Suprapubic skin (tissue), 4 donors: ENCODE measurements around the gene RPH3AL. TPM values are rescaled to one million over a fixed set of nuclear protein-coding genes. Genes with fewer than 3 reads are reported as not detected.
A peak's percentile ranks its signal among the peaks of the same experiment; 100 is the strongest.

Experiments used
- DNase-seq, 2 donors: peaks; one replicate each; pipeline ENCODE4 v3.0.0-alpha.2; 2019; ENCODE audit warnings: low spot score in 2 of 2
- H3K27ac ChIP-seq: fragments of 200-600 bp; sonication (generic); one replicate; pipeline ENCODE4 v1.5.1; 2019
- H3K27me3 ChIP-seq: fragments of 200-600 bp; sonication (generic); one replicate; pipeline ENCODE4 v1.5.1; 2019
- H3K36me3 ChIP-seq: fragments of 200-600 bp; sonication (generic); one replicate; pipeline ENCODE4 v1.5.1; 2019
- H3K4me1 ChIP-seq: fragments of 200-600 bp; sonication (generic); one replicate; pipeline ENCODE4 v1.5.1; 2019
- H3K4me3 ChIP-seq: fragments of 200-600 bp; sonication (generic); one replicate; pipeline ENCODE4 v1.5.1; 2019; ENCODE audit warnings: mild to moderate bottlenecking
- H3K9me3 ChIP-seq: fragments of 200-600 bp; sonication (generic); one replicate; pipeline ENCODE4 v1.5.1; 2019
- EP300 ChIP-seq: sonication (generic); formaldehyde crosslinking; IDR thresholded peaks from one replicate; pipeline ENCODE4 v1.6.1; 2017; ENCODE audit warnings: antibody characterized with exemption
- POLR2A ChIP-seq, 2 donors: fragments of 450-650 bp; IDR thresholded peaks; one replicate each; pipeline ENCODE4 v1.6.1; 2017; ENCODE audit warnings: antibody characterized with exemption in 2 of 2, mild to moderate bottlenecking in 2 of 2, moderate library complexity in 2 of 2
- POLR2AphosphoS5 ChIP-seq, 3 donors: sonication (generic); formaldehyde crosslinking; IDR thresholded peaks; one replicate each; pipeline ENCODE4 v1.6.1; 2017; ENCODE audit warnings: antibody characterized with exemption in 3 of 3
- WGBS: methylation state at CpG from one replicate; pipeline ENCODE4 v1.1.5; 2018; 5-methylcytosine and 5-hydroxymethylcytosine counted together
- total RNA-seq, 4 donors: library from RNA; depleted of rRNA; stranded (reverse); fragments of >200 nt; gene quantifications; one replicate each; pipeline ENCODE4 v1.1.0, GENCODE V29; 2016
- TF ChIP-seq, protein P1 (sequence below), 2 donors: fragments of 200-600 bp in 1 of 2; fragments of 450-650 bp in 1 of 2; sonication (generic) in 1 of 2; IDR thresholded peaks; one replicate each; pipeline ENCODE4 v1.5.1; 2016 to 2019; ENCODE audit warnings: antibody characterized with exemption in 2 of 2, mild to moderate bottlenecking in 1 of 2, moderate library complexity in 1 of 2

Gene RPH3AL
- total RNA-seq, 4 donors from 2014 or later, result 1.7 to 39.5 (median 10.9) TPM

DNA sequence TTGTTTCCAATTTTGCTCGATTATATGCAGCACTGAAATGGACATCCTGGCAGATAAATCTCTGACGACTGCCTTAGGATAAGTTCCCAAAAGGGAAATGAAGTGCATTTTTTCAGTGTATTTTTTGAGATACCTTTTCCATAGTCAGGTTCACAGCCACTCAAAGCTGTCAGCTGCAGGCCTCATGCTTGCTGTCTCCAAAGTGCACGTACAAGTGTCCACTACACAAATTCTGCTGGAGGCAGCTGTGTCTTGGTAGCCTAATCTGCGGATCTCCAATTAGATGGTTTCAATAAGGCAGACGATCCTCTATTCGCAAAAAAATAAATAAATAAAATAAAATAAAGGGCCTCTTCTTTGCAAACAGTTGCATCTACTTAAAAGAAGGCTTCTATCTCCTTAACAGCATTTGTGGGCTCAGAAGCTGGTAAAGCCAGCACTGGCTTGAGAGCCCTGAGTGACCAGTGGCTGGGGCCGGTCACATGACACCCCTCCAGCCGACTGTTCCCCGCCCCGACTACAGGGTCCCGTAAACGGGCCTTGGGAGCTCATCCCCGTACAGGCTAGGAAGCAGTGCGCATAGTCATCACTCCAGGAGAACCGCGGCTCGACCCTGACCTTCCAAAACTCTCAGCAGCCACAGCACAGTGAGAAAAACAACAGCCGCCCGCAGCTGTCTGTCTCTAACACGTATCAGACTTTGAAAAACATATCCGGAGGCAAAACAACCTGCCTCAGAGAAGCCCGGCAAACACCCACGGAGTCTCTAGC, 18.8 kb downstream of the RPH3AL start:
- TF ChIP-seq, protein P1, sequence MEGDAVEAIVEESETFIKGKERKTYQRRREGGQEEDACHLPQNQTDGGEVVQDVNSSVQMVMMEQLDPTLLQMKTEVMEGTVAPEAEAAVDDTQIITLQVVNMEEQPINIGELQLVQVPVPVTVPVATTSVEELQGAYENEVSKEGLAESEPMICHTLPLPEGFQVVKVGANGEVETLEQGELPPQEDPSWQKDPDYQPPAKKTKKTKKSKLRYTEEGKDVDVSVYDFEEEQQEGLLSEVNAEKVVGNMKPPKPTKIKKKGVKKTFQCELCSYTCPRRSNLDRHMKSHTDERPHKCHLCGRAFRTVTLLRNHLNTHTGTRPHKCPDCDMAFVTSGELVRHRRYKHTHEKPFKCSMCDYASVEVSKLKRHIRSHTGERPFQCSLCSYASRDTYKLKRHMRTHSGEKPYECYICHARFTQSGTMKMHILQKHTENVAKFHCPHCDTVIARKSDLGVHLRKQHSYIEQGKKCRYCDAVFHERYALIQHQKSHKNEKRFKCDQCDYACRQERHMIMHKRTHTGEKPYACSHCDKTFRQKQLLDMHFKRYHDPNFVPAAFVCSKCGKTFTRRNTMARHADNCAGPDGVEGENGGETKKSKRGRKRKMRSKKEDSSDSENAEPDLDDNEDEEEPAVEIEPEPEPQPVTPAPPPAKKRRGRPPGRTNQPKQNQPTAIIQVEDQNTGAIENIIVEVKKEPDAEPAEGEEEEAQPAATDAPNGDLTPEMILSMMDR (IDR thresholded peaks at IDR 0.05), result no peak
- no peak for TF ChIP-seq EP300
- TF ChIP-seq POLR2AphosphoS5 (IDR thresholded peaks at IDR 0.05), result no peak
- TF ChIP-seq POLR2A (IDR thresholded peaks at IDR 0.05), result peak in 1 of 2 donors; percentile 21
- H3K4me1 ChIP-seq, result peaks cover 63% of the 10 kb centered on the region
- H3K27me3 ChIP-seq, result no peaks in the 10 kb centered on the region
- no peaks in the 10 kb centered on the region for H3K36me3 ChIP-seq
- H3K9me3 ChIP-seq, result no peaks in the 10 kb centered on the region
- peak; percentile 72 to 79 for DNase-seq
- peak overlapping the region; percentile 55 for H3K27ac ChIP-seq
- 75% methylated on average over 19 of the region's 23 CpGs for WGBS
- peak overlapping the region; percentile 32 for H3K4me3 ChIP-seq

GRCh38 chr17:332558-333322, 19.9 kb downstream of the RPH3AL start:
- 44% methylated on average over 32 of the region's 34 CpGs for WGBS

DNA sequence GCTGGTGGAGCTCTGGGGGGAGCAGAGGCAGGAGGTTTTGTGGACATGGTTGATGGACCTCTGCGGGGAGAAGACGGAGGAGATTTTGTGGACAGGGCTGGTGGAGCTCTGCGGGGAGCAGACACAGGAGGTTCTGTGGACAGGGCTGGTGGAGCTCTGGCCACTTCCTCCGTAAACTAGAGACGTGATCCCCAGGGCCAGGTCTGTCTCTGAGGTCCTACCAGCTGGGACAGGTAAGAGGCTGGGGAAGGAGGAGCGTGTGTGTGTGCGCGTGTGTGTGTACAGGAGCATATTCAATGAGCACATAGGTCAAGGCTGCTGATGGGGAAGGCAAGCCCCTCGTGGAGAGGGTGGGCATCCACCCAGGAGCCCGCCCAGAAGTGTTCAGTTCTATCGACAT, 20.6 kb downstream of the RPH3AL start:
- peak overlapping the region; percentile 65 for H3K27ac ChIP-seq
- no peaks in the 10 kb centered on the region for H3K27me3 ChIP-seq
- H3K9me3 ChIP-seq, result no peaks in the 10 kb centered on the region
- no peaks in the 10 kb centered on the region for H3K36me3 ChIP-seq
- 61% methylated on average over 11 of the region's 11 CpGs for WGBS
- TF ChIP-seq EP300 (no peak), POLR2AphosphoS5 (IDR thresholded peaks at IDR 0.05) (no peak), POLR2A (IDR thresholded peaks at IDR 0.05) (no peak)
- TF ChIP-seq, protein P1 (IDR thresholded peaks at IDR 0.05), result no peak
- H3K4me3 ChIP-seq, result peak overlapping the region; percentile 40
- H3K4me1 ChIP-seq, result peaks cover 58% of the 10 kb centered on the region
- no peak for DNase-seq

More at GRCh38 chr17:332558-333322, 19.9 kb downstream of the RPH3AL start:
- peak overlapping the region; percentile 65 for H3K27ac ChIP-seq
- no peaks in the 10 kb centered on the region for H3K36me3 ChIP-seq
- no peaks in the 10 kb centered on the region for H3K27me3 ChIP-seq
- peaks cover 58% of the 10 kb centered on the region for H3K4me1 ChIP-seq
- H3K9me3 ChIP-seq, result no peaks in the 10 kb centered on the region
- H3K4me3 ChIP-seq, result peak overlapping the region; percentile 40
- TF ChIP-seq EP300 (no peak), POLR2AphosphoS5 (IDR thresholded peaks at IDR 0.05) (no peak)
- peak in 1 of 2 donors; percentile 63 for DNase-seq

GRCh38 chr17:330993-331701, 21.5 kb downstream of the RPH3AL start:
- Histone ChIP-seq H3K4me1 (peaks cover 51% of the 10 kb centered on the region), H3K9me3 (no peaks in the 10 kb centered on the region), H3K36me3 (no peaks in the 10 kb centered on the region), H3K4me3 (peak overlapping the region; percentile 40), H3K27me3 (no peaks in the 10 kb centered on the region), H3K27ac (peak overlapping the region; percentile 65)
- WGBS, result 25% methylated on average over 21 of the region's 26 CpGs
- DNase-seq, result peak in 1 of 2 donors; percentile 63
- TF ChIP-seq POLR2AphosphoS5 (IDR thresholded peaks at IDR 0.05), result no peak
- peak in 1 of 2 donors; percentile 13 for TF ChIP-seq POLR2A (IDR thresholded peaks at IDR 0.05)
- no peak for TF ChIP-seq EP300
- TF ChIP-seq, protein P1 (IDR thresholded peaks at IDR 0.05), result no peak

- Histone ChIP-seq H3K4me3 (no peak overlapping the region), H3K27me3 (no peaks in the 10 kb centered on the region), H3K36me3 (no peaks in the 10 kb centered on the region), H3K4me1 (peaks cover 41% of the 10 kb centered on the region), H3K27ac (no peak overlapping the region), H3K9me3 (no peaks in the 10 kb centered on the region)
- WGBS, result 92% methylated on average over 8 of the region's 8 CpGs
- TF ChIP-seq EP300 (no peak), POLR2AphosphoS5 (IDR thresholded peaks at IDR 0.05) (no peak), POLR2A (IDR thresholded peaks at IDR 0.05) (no peak)
- TF ChIP-seq, protein P1 (IDR thresholded peaks at IDR 0.05), result no peak
- DNase-seq, result no peak
Measured at GRCh38 chr17:329784-330420, 22.7 kb downstream of the RPH3AL start.
